GM21526 (cell line): ENCODE measurements around the gene CLIC4.
"Not testable (repeated sequence)": the region's sequence is repeated elsewhere in the genome, so short reads cannot be mapped to it uniquely, and the experiment has no call there.

ENCODE experiments used
- ATAC-seq: cut with Tn5 transposase; IDR thresholded peaks from one replicate; pipeline ENCODE4 v1.9.1; 2021; ENCODE audit warnings: moderate library complexity; ENCODE audit not compliant: unreplicated experiment, low FRiP score

CLIC4 gene

DNA sequence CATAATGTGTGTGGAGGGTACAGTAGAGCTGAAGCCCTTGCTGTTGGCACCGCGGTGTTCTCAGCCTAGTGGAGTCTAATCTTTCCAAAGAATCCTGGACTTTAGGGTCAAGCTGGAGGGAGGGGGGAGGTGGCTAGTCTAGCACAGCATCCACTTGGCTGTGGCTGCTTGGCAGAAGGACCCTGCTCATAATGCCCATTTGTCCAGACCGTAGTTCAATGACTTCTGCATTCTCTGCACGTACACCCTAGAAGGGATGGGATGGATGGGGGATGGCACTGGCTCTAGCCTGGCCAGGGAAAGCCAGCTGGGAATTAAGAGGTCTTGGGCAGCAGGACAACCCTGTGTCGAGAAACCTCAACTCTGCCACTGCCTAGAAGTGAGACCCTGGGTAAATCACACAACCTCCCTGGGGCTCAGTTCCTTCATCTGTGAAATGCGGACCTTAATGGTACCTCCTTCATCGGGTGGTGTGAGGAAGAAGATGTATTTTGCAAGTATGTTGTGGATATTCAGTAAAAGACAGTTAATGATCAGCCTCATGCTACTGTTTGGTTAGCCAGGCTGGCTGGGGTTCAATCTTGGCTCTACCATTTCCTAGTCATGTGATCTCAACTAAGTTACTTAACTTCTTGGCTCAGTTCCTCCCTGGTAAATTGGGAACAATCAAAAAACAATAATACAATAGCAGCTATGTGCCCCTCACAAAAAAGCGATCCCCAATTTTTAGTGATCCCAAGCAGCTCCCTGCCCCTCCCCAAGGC lies 27.2 kb upstream of the CLIC4 start:
- ATAC-seq: no peak

- ATAC-seq: no peak
These were observed 25.1 kb upstream of the CLIC4 start for GRCh38 chr1:24720152-24720551.

DNA sequence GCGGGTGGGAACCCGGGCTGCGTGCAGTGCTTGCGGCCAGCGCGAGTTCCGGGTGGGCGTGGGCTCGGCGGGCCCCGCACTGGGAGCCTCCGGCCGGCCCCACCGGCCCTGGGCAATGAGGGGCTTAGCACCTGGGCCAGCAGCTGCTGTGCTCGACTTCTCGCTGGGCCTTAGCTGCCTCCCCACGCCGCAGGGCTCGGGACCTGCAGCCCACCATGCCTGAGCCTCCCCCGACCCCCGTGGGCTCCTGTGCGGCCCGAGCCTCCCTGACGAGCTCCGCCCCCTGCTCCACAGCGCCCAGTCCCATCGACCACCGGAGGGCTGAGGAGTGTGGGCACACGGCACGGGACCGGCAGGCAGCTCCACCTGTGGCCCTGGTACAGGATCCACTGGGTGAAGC lies 23.7 kb upstream of the CLIC4 start:
- ATAC-seq: no peak

GRCh38 chr1:24722073-24723035 lies 22.9 kb upstream of the CLIC4 start:
- ATAC-seq: not testable (repeated sequence)

GRCh38 chr1:24724345-24725208 lies 20.7 kb upstream of the CLIC4 start:
- ATAC-seq: no peak

DNA sequence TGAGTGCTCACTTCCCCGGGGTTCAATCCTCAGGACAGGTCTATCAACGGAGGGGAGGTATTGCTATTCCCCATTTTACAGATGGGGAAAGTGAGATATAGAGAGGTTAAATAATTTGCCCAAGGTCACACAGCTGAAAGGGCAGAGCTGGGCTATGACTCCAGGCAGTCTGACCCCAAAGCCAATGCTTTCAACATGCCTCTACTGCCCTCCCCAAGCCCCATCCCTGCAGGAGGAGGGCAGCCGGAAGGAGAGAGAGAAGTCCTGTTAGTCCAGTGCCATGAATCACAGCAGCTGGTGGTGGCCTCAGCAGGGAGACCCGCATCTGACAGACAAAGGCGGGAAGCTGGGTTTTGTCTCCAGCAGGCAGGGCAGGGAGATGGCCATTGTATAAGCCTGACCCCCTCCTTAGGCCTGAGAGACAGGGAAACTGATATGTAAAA lies 20.0 kb upstream of the CLIC4 start:
- ATAC-seq: no peak

DNA sequence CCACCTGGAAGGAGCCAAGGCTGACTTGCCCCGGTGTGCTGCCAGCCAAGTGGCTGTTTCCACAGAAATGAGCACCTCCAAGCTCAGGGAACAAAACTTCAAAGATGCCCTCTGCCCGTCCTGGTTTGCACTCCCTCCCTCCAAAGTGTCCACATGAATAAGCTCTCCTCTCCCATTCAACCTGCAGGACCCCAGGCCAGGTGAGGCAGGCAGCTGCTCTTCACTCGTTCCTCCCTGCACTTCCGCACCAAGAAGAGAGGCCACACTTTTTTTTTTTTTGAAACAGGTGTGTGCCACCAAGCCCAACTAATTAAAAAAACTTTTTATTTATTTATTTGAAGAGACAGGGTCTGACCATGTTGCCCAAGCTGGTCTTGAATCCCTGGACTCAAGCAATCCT lies 18.5 kb upstream of the CLIC4 start:
- ATAC-seq: no peak

- ATAC-seq: no peak
These were observed 17.6 kb upstream of the CLIC4 start for GRCh38 chr1:24727501-24728216.

- ATAC-seq: no peak
These were observed 16.3 kb upstream of the CLIC4 start for GRCh38 chr1:24728982-24729381.

GRCh38 chr1:24732186-24732885 lies 12.9 kb upstream of the CLIC4 start:
- ATAC-seq: no peak

GRCh38 chr1:24733342-24733741 lies 11.9 kb upstream of the CLIC4 start:
- peak; percentile 59 for ATAC-seq

DNA sequence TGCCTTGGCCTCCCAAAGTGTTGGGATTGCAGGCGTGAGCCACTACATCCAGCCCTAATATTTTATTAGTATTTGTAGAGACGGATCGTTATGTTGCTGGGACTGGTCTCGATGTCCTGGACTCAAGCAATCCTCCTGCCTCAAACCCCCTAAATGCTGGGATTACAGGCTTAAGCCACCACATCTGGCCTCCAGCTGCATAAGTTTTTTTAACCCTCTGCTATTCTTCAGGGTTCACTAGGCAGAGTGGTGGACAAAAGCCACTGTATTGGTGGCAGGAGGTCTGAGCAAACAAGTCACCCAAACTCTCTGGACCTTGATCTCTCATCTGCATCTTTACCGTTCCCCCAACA lies 10.1 kb upstream of the CLIC4 start:
- ATAC-seq: no peak

DNA sequence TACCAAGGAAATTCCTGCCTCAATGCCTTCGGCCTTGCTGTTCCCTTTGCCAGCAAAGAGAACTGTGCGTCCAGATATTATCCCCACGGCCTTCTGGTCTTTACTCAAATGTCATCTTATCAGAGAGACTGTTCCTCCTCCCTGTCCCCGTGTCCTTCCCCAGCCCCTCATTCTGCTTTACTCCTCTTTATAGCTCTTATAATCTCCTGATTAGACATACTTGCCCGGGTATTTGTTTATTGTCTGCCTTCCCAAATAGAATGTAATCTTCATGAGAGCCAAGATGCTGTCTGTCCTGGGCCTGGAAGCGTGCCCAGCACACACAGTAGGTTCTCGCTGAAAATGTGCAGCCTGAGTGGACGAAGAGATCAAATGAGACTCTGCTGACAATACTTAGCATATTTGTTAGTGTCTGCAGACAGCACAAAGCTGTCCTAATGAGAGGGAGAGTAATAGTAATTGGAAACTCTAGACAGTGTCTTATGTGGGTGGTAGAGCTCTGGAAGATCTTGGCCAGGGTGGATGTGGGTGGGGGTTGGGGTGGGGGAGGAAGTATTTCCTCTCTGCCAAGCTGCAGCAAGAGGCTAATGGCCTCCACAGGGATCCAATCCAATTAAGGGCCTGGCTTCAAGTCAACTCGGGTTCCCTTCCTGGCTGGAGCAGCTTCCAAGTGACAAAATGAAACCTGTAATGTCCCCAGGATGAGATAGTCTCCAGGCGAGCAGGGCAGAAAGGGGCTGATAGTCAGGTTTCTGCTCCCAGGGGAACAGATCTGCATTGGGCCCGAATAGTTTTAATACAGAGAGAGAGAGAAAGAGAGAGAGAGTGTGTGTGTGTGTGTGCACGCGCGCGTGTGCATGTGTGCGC lies 9.5 kb upstream of the CLIC4 start:
- ATAC-seq: no peak

- no peak for ATAC-seq
These were observed 7.7 kb upstream of the CLIC4 start for GRCh38 chr1:24737368-24738117.

DNA sequence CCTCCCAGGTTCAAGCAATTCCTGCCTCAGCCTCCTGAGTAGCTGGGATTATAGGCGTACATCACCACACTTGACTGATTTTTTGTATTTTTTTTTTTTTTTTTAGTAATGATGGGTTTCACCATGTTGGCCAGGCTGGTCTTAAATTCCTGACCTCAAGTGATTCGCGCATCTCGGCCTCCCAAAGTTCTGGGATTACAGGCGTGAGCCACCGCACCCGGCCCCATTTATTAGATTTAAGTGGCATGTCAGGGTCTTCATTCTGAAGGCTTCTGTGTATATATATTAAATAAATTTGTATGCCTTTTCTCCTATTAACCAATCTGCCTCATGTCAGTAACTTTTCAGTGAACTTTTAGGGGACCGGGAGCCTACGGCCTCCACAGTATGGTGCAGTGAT lies 6.0 kb upstream of the CLIC4 start:
- no peak for ATAC-seq

DNA sequence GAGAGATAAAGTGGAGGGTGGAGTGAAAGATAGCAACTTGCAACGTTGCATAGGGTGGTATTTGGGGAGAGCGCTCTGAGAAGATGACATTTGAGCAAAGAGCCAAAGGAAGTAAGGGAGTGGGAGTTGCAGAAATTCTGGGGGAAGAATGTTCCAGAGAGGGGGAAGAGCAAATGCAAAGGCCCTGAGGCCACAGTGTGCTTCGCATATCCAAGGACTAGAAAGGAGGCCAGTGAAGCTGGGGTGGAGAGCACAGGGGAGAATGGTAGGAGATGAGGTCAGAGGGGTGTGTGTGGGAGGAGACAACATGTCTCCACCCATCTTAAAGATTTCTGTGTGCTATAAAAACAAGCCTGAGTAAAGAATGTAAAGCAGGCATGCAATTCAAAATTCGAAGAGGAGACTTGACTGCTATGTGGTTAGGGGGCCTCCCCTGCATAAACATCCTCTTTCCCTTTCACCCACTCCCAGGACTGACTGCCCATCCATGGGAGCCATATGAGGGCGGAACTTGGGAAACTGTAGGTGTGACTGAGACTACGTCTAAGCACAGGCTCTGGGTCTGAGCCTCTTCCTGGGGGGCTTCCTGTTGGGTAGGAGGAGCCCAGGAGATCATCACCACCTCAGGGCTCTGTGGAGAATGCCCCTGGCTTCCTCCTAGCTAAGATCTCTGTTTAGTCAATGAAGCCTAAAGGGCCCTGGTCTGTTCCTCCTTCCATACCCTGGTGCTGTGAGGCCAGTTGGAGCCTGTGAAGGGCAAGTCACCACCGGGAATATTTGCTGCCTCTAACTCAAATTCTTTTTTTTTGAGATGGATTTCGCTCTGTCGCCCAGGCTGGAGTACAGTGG lies 2.9 kb upstream of the CLIC4 start:
- no peak for ATAC-seq
